WTC11 (cell line): ENCODE results near the gene STK32C. TPM values are rescaled to one million over a fixed set of nuclear protein-coding genes. Genes with fewer than 3 reads are reported as not detected.

Experiments used
- ATAC-seq: fragments of 200-7000 bp; cut with Tn5 transposase; 2 replicates; pipeline ENCODE4 v1.10.0; 2021; ENCODE audit warnings: mild to moderate bottlenecking, moderate library complexity
- CTCF ChIA-PET: fragments of 300-600 bp; sonication (Branson Sonifier 250); formaldehyde crosslinking; loops from one replicate; lab custom pipeline; 2021; ENCODE audit warnings: antibody characterized with exemption; lab: Charles Lee
- POLR2A ChIA-PET: fragments of 350-600 bp; sonication (Branson Sonifier 250); formaldehyde crosslinking; loops from one replicate; lab custom pipeline; 2021; ENCODE audit warnings: antibody characterized with exemption; lab: Charles Lee
- DNase-seq: peaks from one replicate; pipeline ENCODE4 v3.0.0; 2021; ENCODE audit warnings: low spot score
- H3K27ac Mint-ChIP-seq: 2 replicates; pipeline ENCODE4 v1.8.0; 2021; ENCODE audit warnings: mixed read lengths
- H3K27me3 Mint-ChIP-seq: 2 replicates; pipeline ENCODE4 v1.8.0; 2021; ENCODE audit warnings: low read depth, mild to moderate bottlenecking, moderate library complexity, mixed read lengths
- H3K36me3 Mint-ChIP-seq: 2 replicates; pipeline ENCODE4 v1.8.0; 2021; ENCODE audit warnings: mixed read lengths
- H3K4me1 Mint-ChIP-seq: 2 replicates; pipeline ENCODE4 v1.8.0; 2022; ENCODE audit warnings: mixed read lengths
- H3K4me3 Mint-ChIP-seq: 2 replicates; pipeline ENCODE4 v1.8.0; 2021; ENCODE audit warnings: mild to moderate bottlenecking, moderate library complexity, mixed read lengths
- H3K9me3 Mint-ChIP-seq: 2 replicates; pipeline ENCODE4 v1.8.0; 2021; ENCODE audit warnings: mixed read lengths
- CREB1 ChIP-seq: sonication (generic); formaldehyde crosslinking; IDR thresholded peaks from 2 replicates; pipeline ENCODE4 v1.8.0; 2023; ENCODE audit warnings: mild to moderate bottlenecking, missing genetic modification reagents
- ETV6 ChIP-seq: sonication (generic); formaldehyde crosslinking; IDR thresholded peaks from 2 replicates; pipeline ENCODE4 v1.8.1; 2022; ENCODE audit warnings: mild to moderate bottlenecking, missing genetic modification reagents
- GABPB1 ChIP-seq: sonication (generic); formaldehyde crosslinking; IDR thresholded peaks from 2 replicates; pipeline ENCODE4 v1.8.1; 2023; ENCODE audit warnings: mild to moderate bottlenecking, missing genetic modification reagents
- GTF2I ChIP-seq: fragments of 250-450 bp; sonication (Bioruptor Pico); conservative IDR thresholded peaks from 2 replicates; pipeline ENCODE4 v1.4.0; 2021; ENCODE audit warnings: mild to moderate bottlenecking
- HMGA2 ChIP-seq: fragments of 250-450 bp; sonication (Bioruptor Pico); IDR thresholded peaks from 2 replicates; pipeline ENCODE4 v1.4.0; 2021; ENCODE audit warnings: mild to moderate bottlenecking, moderate library complexity
- MXD4 ChIP-seq: fragments of 250-450 bp; sonication (Bioruptor Pico); IDR thresholded peaks from 2 replicates; pipeline ENCODE4 v1.8.0; 2021; ENCODE audit warnings: mild to moderate bottlenecking, moderate library complexity, borderline replicate concordance
- MYBL2 ChIP-seq: sonication (generic); formaldehyde crosslinking; IDR thresholded peaks from 2 replicates; pipeline ENCODE4 v1.8.1; 2023; ENCODE audit warnings: mild to moderate bottlenecking, moderate library complexity, missing genetic modification reagents
- NR2C2 ChIP-seq: sonication (generic); formaldehyde crosslinking; IDR thresholded peaks from 2 replicates; pipeline ENCODE4 v1.8.0; 2022; ENCODE audit warnings: mild to moderate bottlenecking, missing genetic modification reagents
- NR3C1 ChIP-seq: sonication (generic); formaldehyde crosslinking; conservative IDR thresholded peaks from 2 replicates; pipeline ENCODE4 v1.8.1; 2023; ENCODE audit warnings: low read depth, mild to moderate bottlenecking, missing genetic modification reagents
- SMAD3 ChIP-seq: sonication (generic); formaldehyde crosslinking; IDR thresholded peaks from 2 replicates; pipeline ENCODE4 v1.8.0; 2022; ENCODE audit warnings: missing genetic modification reagents, mild to moderate bottlenecking, borderline replicate concordance
- SMAD4 ChIP-seq: sonication (generic); formaldehyde crosslinking; IDR thresholded peaks from 2 replicates; pipeline ENCODE4 v1.8.0; 2022; ENCODE audit warnings: mild to moderate bottlenecking, missing genetic modification reagents
- ZNF396 ChIP-seq: fragments of 250-450 bp; sonication (Bioruptor Pico); IDR thresholded peaks from 2 replicates; pipeline ENCODE4 v1.8.0; 2021; ENCODE audit warnings: mild to moderate bottlenecking, moderate library complexity, borderline replicate concordance
- total RNA-seq: library from RNA; stranded (reverse); gene quantifications from 3 replicates; pipeline ENCODE4 v1.2.3, GENCODE V29; 2021
- TF ChIP-seq, protein P1 (sequence below): sonication (generic); formaldehyde crosslinking; conservative IDR thresholded peaks from 2 replicates; pipeline ENCODE4 v1.8.1; 2023; ENCODE audit warnings: mild to moderate bottlenecking, low read depth, missing genetic modification reagents, moderate library complexity
- TF ChIP-seq, protein P2 (sequence below): fragments of 250-450 bp; sonication (Bioruptor Pico); IDR thresholded peaks from 2 replicates; pipeline ENCODE4 v1.9.0; 2021; ENCODE audit warnings: mild to moderate bottlenecking, borderline replicate concordance
- TF ChIP-seq, protein P3 (sequence below): sonication (generic); formaldehyde crosslinking; conservative IDR thresholded peaks from 2 replicates; pipeline ENCODE4 v1.8.1; 2022; ENCODE audit warnings: mild to moderate bottlenecking, missing genetic modification reagents
- TF ChIP-seq, protein P4 (sequence below): sonication (generic); formaldehyde crosslinking; IDR thresholded peaks from 2 replicates; pipeline ENCODE4 v1.8.1; 2023; ENCODE audit warnings: mild to moderate bottlenecking, missing genetic modification reagents, moderate library complexity
- TF ChIP-seq, protein P5 (sequence below): sonication (generic); formaldehyde crosslinking; IDR thresholded peaks from 2 replicates; pipeline ENCODE4 v1.8.0; 2023; ENCODE audit warnings: mild to moderate bottlenecking, missing genetic modification reagents
- TF ChIP-seq, protein P6 (sequence below): sonication (generic); formaldehyde crosslinking; IDR thresholded peaks from 2 replicates; pipeline ENCODE4 v1.8.1; 2022; ENCODE audit warnings: low read depth, missing genetic modification reagents, borderline replicate concordance

STK32C gene
- total RNA-seq, 1 experiment from 2014 or later, result 20.7 TPM

DNA sequence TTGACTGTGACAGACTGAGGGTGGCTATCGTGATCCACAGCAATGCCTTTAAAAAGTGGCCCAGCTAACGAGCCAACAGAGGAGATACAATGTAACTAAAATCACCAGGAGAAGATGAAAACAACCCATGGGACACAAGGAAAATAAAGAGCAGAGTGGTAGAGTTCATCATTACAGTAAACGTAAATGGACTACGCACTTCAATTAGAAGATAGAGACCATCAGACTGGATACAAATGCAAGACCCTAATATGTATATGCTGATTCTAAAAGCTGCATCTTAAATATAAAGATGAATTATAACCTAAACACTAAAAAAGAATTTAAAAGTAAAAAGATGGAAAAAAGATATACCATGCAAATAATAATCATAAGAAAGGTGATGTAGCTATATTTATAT is 6.6 kb upstream of the STK32C start (continued):
- TF ChIP-seq CREB1 (CRISPR knock-in tag), result no peak
- no peak for TF ChIP-seq ZNF396 (CRISPR knock-in tag)
- TF ChIP-seq, protein P1, sequence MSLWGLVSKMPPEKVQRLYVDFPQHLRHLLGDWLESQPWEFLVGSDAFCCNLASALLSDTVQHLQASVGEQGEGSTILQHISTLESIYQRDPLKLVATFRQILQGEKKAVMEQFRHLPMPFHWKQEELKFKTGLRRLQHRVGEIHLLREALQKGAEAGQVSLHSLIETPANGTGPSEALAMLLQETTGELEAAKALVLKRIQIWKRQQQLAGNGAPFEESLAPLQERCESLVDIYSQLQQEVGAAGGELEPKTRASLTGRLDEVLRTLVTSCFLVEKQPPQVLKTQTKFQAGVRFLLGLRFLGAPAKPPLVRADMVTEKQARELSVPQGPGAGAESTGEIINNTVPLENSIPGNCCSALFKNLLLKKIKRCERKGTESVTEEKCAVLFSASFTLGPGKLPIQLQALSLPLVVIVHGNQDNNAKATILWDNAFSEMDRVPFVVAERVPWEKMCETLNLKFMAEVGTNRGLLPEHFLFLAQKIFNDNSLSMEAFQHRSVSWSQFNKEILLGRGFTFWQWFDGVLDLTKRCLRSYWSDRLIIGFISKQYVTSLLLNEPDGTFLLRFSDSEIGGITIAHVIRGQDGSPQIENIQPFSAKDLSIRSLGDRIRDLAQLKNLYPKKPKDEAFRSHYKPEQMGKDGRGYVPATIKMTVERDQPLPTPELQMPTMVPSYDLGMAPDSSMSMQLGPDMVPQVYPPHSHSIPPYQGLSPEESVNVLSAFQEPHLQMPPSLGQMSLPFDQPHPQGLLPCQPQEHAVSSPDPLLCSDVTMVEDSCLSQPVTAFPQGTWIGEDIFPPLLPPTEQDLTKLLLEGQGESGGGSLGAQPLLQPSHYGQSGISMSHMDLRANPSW, result no peak
- TF ChIP-seq SMAD3 (CRISPR knock-in tag), result no peak
- TF ChIP-seq NR3C1 (CRISPR knock-in tag), result no peak
- TF ChIP-seq SMAD4 (CRISPR knock-in tag), result no peak
- TF ChIP-seq ETV6 (CRISPR knock-in tag), result no peak
- TF ChIP-seq HMGA2 (CRISPR knock-in tag), result no peak
- TF ChIP-seq MYBL2, result no peak
- TF ChIP-seq, protein P2, sequence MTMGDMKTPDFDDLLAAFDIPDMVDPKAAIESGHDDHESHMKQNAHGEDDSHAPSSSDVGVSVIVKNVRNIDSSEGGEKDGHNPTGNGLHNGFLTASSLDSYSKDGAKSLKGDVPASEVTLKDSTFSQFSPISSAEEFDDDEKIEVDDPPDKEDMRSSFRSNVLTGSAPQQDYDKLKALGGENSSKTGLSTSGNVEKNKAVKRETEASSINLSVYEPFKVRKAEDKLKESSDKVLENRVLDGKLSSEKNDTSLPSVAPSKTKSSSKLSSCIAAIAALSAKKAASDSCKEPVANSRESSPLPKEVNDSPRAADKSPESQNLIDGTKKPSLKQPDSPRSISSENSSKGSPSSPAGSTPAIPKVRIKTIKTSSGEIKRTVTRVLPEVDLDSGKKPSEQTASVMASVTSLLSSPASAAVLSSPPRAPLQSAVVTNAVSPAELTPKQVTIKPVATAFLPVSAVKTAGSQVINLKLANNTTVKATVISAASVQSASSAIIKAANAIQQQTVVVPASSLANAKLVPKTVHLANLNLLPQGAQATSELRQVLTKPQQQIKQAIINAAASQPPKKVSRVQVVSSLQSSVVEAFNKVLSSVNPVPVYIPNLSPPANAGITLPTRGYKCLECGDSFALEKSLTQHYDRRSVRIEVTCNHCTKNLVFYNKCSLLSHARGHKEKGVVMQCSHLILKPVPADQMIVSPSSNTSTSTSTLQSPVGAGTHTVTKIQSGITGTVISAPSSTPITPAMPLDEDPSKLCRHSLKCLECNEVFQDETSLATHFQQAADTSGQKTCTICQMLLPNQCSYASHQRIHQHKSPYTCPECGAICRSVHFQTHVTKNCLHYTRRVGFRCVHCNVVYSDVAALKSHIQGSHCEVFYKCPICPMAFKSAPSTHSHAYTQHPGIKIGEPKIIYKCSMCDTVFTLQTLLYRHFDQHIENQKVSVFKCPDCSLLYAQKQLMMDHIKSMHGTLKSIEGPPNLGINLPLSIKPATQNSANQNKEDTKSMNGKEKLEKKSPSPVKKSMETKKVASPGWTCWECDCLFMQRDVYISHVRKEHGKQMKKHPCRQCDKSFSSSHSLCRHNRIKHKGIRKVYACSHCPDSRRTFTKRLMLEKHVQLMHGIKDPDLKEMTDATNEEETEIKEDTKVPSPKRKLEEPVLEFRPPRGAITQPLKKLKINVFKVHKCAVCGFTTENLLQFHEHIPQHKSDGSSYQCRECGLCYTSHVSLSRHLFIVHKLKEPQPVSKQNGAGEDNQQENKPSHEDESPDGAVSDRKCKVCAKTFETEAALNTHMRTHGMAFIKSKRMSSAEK, result no peak

DNA sequence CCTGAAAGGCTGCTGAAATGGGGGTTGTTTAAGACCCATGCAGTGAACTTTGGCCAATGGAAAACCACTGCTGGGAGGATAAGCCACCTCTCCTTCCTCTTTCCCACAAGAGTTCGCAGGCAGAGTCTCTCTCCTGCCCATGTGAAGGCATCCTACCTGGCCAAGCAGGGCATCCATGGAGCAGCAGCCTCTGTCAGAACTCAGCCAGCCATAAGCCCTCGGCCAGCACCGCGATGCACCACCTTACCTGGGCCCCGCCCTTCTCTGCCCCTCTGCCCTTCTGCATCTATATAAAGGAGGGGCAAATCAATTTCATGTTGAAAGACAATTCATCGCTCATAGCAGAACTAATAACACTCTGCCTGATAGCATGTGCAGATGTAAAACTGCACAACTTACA is 6.1 kb upstream of the STK32C start:
- TF ChIP-seq, protein P3, sequence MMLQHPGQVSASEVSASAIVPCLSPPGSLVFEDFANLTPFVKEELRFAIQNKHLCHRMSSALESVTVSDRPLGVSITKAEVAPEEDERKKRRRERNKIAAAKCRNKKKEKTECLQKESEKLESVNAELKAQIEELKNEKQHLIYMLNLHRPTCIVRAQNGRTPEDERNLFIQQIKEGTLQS (CRISPR knock-in tag), result no peak
- TF ChIP-seq GABPB1, result no peak
- H3K27ac Mint-ChIP-seq, result no peak overlapping the region
- ChIA-PET CTCF (no interaction called here), POLR2A (no interaction called here)
- no peak overlapping the region for H3K4me3 Mint-ChIP-seq
- H3K4me1 Mint-ChIP-seq, result peaks cover 10% of the 10 kb centered on the region
- ATAC-seq (no peak), DNase-seq (no peak)
- H3K27me3 Mint-ChIP-seq, result peaks cover 36% of the 10 kb centered on the region
- peaks cover 14% of the 10 kb centered on the region for H3K9me3 Mint-ChIP-seq
- no peaks in the 10 kb centered on the region; the same call in 1 of the 2 replicates for H3K36me3 Mint-ChIP-seq

DNA sequence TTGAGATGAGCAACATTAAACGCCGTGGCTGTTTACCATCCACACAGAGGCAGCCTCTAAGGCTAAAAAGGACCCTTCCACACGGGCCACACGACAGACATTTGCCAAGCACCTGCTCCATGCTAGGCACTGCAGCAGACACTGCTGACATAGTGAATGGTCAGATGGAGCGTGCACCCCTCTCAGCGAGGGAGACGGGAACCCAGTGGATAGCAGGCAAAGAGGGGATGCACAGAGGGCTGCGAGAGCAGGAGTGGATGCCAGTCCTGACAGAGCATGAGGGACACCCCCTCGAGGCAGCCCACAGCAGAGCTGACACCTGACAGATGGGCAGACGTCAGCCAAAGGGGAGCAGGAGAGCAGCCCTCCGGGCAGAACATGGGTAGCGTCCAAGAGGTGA is 5.6 kb upstream of the STK32C start:
- peaks cover 38% of the 10 kb centered on the region for H3K27me3 Mint-ChIP-seq
- POLR2A ChIA-PET, result no interaction called here
- CTCF ChIA-PET, result no interaction called here
- ATAC-seq (no peak), DNase-seq (no peak)
- H3K27ac Mint-ChIP-seq, result no peak overlapping the region
- peaks cover 14% of the 10 kb centered on the region for H3K9me3 Mint-ChIP-seq
- H3K4me1 Mint-ChIP-seq, result peaks cover 10% of the 10 kb centered on the region
- H3K36me3 Mint-ChIP-seq, result no peaks in the 10 kb centered on the region; the same call in 1 of the 2 replicates
- no peak overlapping the region for H3K4me3 Mint-ChIP-seq
- TF ChIP-seq, protein P4, sequence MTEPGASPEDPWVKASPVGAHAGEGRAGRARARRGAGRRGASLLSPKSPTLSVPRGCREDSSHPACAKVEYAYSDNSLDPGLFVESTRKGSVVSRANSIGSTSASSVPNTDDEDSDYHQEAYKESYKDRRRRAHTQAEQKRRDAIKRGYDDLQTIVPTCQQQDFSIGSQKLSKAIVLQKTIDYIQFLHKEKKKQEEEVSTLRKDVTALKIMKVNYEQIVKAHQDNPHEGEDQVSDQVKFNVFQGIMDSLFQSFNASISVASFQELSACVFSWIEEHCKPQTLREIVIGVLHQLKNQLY (CRISPR knock-in tag), result no peak
- TF ChIP-seq, protein P1, result no peak
- TF ChIP-seq NR2C2, result no peak
- TF ChIP-seq, protein P5, sequence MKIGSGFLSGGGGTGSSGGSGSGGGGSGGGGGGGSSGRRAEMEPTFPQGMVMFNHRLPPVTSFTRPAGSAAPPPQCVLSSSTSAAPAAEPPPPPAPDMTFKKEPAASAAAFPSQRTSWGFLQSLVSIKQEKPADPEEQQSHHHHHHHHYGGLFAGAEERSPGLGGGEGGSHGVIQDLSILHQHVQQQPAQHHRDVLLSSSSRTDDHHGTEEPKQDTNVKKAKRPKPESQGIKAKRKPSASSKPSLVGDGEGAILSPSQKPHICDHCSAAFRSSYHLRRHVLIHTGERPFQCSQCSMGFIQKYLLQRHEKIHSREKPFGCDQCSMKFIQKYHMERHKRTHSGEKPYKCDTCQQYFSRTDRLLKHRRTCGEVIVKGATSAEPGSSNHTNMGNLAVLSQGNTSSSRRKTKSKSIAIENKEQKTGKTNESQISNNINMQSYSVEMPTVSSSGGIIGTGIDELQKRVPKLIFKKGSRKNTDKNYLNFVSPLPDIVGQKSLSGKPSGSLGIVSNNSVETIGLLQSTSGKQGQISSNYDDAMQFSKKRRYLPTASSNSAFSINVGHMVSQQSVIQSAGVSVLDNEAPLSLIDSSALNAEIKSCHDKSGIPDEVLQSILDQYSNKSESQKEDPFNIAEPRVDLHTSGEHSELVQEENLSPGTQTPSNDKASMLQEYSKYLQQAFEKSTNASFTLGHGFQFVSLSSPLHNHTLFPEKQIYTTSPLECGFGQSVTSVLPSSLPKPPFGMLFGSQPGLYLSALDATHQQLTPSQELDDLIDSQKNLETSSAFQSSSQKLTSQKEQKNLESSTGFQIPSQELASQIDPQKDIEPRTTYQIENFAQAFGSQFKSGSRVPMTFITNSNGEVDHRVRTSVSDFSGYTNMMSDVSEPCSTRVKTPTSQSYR, result no peak
- no peak for TF ChIP-seq MXD4 (CRISPR knock-in tag)
- TF ChIP-seq, protein P6, sequence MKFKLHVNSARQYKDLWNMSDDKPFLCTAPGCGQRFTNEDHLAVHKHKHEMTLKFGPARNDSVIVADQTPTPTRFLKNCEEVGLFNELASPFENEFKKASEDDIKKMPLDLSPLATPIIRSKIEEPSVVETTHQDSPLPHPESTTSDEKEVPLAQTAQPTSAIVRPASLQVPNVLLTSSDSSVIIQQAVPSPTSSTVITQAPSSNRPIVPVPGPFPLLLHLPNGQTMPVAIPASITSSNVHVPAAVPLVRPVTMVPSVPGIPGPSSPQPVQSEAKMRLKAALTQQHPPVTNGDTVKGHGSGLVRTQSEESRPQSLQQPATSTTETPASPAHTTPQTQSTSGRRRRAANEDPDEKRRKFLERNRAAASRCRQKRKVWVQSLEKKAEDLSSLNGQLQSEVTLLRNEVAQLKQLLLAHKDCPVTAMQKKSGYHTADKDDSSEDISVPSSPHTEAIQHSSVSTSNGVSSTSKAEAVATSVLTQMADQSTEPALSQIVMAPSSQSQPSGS (CRISPR knock-in tag), result no peak
- no peak for TF ChIP-seq GTF2I (CRISPR knock-in tag)
